ENCODE results near the gene OR5AU1.
"Not testable (repeated sequence)": the region's sequence is repeated elsewhere in the genome, so short reads cannot be mapped to it uniquely, and the experiment has no call there.

The OR5AU1 gene

GRCh38 chr14:21182166-21182565, 26.3 kb upstream of the OR5AU1 start:
- H3K27me3 ChIP-seq (ENCODE audit: insufficient read depth, low read depth), result no peaks in the 10 kb centered on the region
- no peak overlapping the region for H3K4me3 ChIP-seq (IDR thresholded peaks at IDR 0.05; ENCODE audit: insufficient read depth, low read depth, low read length)
- no peak overlapping the region for H3K9ac ChIP-seq
- H3K79me2 ChIP-seq (ENCODE audit: insufficient read depth, low read depth), result no peaks in the 10 kb centered on the region
- TF ChIP-seq CTCF (conservative IDR thresholded peaks at IDR 0.05; ENCODE audit: low read depth, low read length), result no peak
- H3K27ac ChIP-seq, result no peak overlapping the region
- H4K20me1 ChIP-seq (ENCODE audit: insufficient read depth), result no peaks in the 10 kb centered on the region
- H2AFZ ChIP-seq (ENCODE audit: low read depth), result no peak overlapping the region
- no peak overlapping the region for H3K4me2 ChIP-seq
- no peaks in the 10 kb centered on the region for H3K36me3 ChIP-seq (ENCODE audit: insufficient read depth)
- H3K4me1 ChIP-seq (ENCODE audit: low read depth, poor library complexity, severe bottlenecking), result no peaks in the 10 kb centered on the region

GRCh38 chr14:21171128-21171527, 15.3 kb upstream of the OR5AU1 start:
- H4K20me1 ChIP-seq (ENCODE audit: insufficient read depth), result no peaks in the 10 kb centered on the region
- no peaks in the 10 kb centered on the region for H3K4me1 ChIP-seq (ENCODE audit: low read depth, poor library complexity, severe bottlenecking)
- no peaks in the 10 kb centered on the region for H3K27me3 ChIP-seq (ENCODE audit: insufficient read depth, low read depth)
- H2AFZ ChIP-seq (ENCODE audit: low read depth), result no peak overlapping the region
- no peak overlapping the region for H3K4me3 ChIP-seq (IDR thresholded peaks at IDR 0.05; ENCODE audit: insufficient read depth, low read depth, low read length)
- H3K4me2 ChIP-seq, result no peak overlapping the region
- TF ChIP-seq CTCF (conservative IDR thresholded peaks at IDR 0.05; ENCODE audit: low read depth, low read length), result no peak
- no peaks in the 10 kb centered on the region for H3K79me2 ChIP-seq (ENCODE audit: insufficient read depth, low read depth)
- no peaks in the 10 kb centered on the region for H3K36me3 ChIP-seq (ENCODE audit: insufficient read depth)
- H3K9ac ChIP-seq, result no peak overlapping the region
- H3K27ac ChIP-seq, result no peak overlapping the region

GRCh38 chr14:21169573-21169972, 13.7 kb upstream of the OR5AU1 start:
- Histone ChIP-seq H4K20me1 (ENCODE audit: insufficient read depth) (no peaks in the 10 kb centered on the region), H3K36me3 (ENCODE audit: insufficient read depth) (no peaks in the 10 kb centered on the region), H3K27ac (no peak overlapping the region), H3K4me3 (IDR thresholded peaks at IDR 0.05; ENCODE audit: insufficient read depth, low read depth, low read length) (no peak overlapping the region), H3K4me1 (ENCODE audit: low read depth, poor library complexity, severe bottlenecking) (peaks cover 4% of the 10 kb centered on the region), H3K27me3 (ENCODE audit: insufficient read depth, low read depth) (no peaks in the 10 kb centered on the region), H3K9ac (no peak overlapping the region), H3K4me2 (no peak overlapping the region), H2AFZ (ENCODE audit: low read depth) (no peak overlapping the region), H3K79me2 (ENCODE audit: insufficient read depth, low read depth) (no peaks in the 10 kb centered on the region)
- no peak for TF ChIP-seq CTCF (conservative IDR thresholded peaks at IDR 0.05; ENCODE audit: low read depth, low read length)

GRCh38 chr14:21168055-21168454, 12.2 kb upstream of the OR5AU1 start:
- Histone ChIP-seq H3K4me2 (no peak overlapping the region), H3K4me1 (ENCODE audit: low read depth, poor library complexity, severe bottlenecking) (peaks cover 4% of the 10 kb centered on the region), H4K20me1 (ENCODE audit: insufficient read depth) (no peaks in the 10 kb centered on the region), H3K9ac (no peak overlapping the region), H3K36me3 (ENCODE audit: insufficient read depth) (no peaks in the 10 kb centered on the region), H2AFZ (ENCODE audit: low read depth) (no peak overlapping the region), H3K27me3 (ENCODE audit: insufficient read depth, low read depth) (no peaks in the 10 kb centered on the region), H3K27ac (no peak overlapping the region), H3K79me2 (ENCODE audit: insufficient read depth, low read depth) (no peaks in the 10 kb centered on the region), H3K4me3 (IDR thresholded peaks at IDR 0.05; ENCODE audit: insufficient read depth, low read depth, low read length) (no peak overlapping the region)
- TF ChIP-seq CTCF (conservative IDR thresholded peaks at IDR 0.05; ENCODE audit: low read depth, low read length), result no peak

GRCh38 chr14:21165670-21166069, 9.8 kb upstream of the OR5AU1 start:
- H3K4me3 ChIP-seq (IDR thresholded peaks at IDR 0.05; ENCODE audit: insufficient read depth, low read depth, low read length); H3K4me1 ChIP-seq (ENCODE audit: low read depth, poor library complexity, severe bottlenecking); H3K27me3 ChIP-seq (ENCODE audit: insufficient read depth, low read depth); H3K4me2 ChIP-seq; H3K79me2 ChIP-seq (ENCODE audit: insufficient read depth, low read depth); H3K36me3 ChIP-seq (ENCODE audit: insufficient read depth); H2AFZ ChIP-seq (ENCODE audit: low read depth); H3K27ac ChIP-seq; H3K9ac ChIP-seq; H4K20me1 ChIP-seq (ENCODE audit: insufficient read depth): not testable (repeated sequence)

GRCh38 chr14:21165002-21165605, 9.2 kb upstream of the OR5AU1 start:
- not testable (repeated sequence) for H3K27ac ChIP-seq; H3K4me3 ChIP-seq (IDR thresholded peaks at IDR 0.05; ENCODE audit: insufficient read depth, low read depth, low read length); H3K4me1 ChIP-seq (ENCODE audit: low read depth, poor library complexity, severe bottlenecking); H3K36me3 ChIP-seq (ENCODE audit: insufficient read depth); H3K27me3 ChIP-seq (ENCODE audit: insufficient read depth, low read depth); H3K9ac ChIP-seq; H3K4me2 ChIP-seq; H4K20me1 ChIP-seq (ENCODE audit: insufficient read depth); H2AFZ ChIP-seq (ENCODE audit: low read depth); H3K79me2 ChIP-seq (ENCODE audit: insufficient read depth, low read depth)
